ENCODE data around the gene VRK2.

DNA sequence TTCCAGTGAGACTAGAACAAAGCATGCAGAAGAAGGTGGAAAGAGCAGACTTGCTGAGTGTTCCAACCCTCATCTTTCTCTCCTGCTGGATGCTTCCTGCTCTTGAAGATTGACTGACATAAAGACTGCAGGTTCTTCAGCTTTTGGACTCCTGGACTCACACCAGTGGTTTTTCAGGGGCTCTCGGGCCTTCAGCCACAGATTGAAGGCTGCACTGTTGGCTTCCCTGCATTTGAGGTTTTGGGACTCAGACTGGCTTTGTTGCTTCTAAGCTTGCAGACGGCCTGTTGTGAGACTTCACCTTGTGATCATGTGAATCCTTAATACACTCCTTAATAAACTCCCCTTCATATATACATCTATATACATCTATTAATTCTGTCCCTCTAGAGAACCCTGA, 20.4 kb downstream of the VRK2 start:
- TF ChIP-seq, protein P1, sequence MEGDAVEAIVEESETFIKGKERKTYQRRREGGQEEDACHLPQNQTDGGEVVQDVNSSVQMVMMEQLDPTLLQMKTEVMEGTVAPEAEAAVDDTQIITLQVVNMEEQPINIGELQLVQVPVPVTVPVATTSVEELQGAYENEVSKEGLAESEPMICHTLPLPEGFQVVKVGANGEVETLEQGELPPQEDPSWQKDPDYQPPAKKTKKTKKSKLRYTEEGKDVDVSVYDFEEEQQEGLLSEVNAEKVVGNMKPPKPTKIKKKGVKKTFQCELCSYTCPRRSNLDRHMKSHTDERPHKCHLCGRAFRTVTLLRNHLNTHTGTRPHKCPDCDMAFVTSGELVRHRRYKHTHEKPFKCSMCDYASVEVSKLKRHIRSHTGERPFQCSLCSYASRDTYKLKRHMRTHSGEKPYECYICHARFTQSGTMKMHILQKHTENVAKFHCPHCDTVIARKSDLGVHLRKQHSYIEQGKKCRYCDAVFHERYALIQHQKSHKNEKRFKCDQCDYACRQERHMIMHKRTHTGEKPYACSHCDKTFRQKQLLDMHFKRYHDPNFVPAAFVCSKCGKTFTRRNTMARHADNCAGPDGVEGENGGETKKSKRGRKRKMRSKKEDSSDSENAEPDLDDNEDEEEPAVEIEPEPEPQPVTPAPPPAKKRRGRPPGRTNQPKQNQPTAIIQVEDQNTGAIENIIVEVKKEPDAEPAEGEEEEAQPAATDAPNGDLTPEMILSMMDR (IDR thresholded peaks at IDR 0.05 in 8 of 11, conservative IDR thresholded peaks at IDR 0.05 in 3 of 11), result no peak
- no peak for TF ChIP-seq POLR2A (IDR thresholded peaks at IDR 0.05)
- no peak for TF ChIP-seq POLR2AphosphoS5 (IDR thresholded peaks at IDR 0.05)

All from spleen (tissue), 7 donors.